ENCODE data around the gene PDE9A.

Gene PDE9A

GRCh38 chr21:42671778-42672593 lies 18.6 kb downstream of the PDE9A start:
- no peak for DNase-seq (ENCODE audit: low spot score)
- Mint-ChIP-seq H3K27ac (no peak overlapping the region), H3K27me3 (ENCODE audit: low read depth) (no peaks in the 10 kb centered on the region), H3K4me3 (no peak overlapping the region), H3K9me3 (no peaks in the 10 kb centered on the region), H3K4me1 (ENCODE audit: low read depth) (no peaks in the 10 kb centered on the region), H3K36me3 (ENCODE audit: low read depth) (no peaks in the 10 kb centered on the region)

DNA sequence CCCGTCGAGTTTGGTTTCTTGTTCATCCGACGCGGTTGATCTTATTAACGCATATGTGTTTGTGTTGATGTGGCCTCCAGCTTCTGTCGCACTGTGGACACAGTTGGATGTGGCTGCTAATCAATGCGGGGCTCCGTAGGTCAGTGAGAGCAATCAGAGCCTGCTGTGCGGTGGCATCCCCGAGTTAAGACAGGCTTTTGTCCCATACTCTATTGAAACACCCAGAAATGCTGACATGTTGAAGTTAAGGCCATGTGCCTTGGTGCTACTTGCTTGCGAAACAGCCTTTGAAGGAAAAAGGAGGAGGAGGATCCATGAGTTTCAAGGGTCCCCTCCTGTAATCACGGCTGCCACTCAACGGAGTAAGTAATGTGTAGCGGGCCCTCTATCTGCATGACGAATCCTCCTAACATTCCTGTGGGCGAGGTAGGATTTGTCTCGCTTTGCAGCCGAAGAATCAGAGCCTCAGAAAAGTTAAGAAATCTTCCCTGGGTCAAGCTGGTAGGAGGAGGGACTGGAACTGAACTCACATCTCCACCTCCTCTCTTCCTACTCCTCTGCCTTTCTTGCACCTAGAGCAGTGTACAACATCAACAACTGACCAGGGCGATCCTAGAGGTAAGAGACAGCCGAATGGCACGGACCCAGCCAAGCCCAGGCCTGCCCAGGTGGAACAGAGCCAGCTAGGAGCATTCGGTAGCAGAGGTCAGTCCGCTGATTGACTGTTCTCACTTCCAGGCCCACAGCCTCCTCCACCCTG lies 19.5 kb downstream of the PDE9A start:
- no peaks in the 10 kb centered on the region for H3K9me3 Mint-ChIP-seq
- H3K4me3 Mint-ChIP-seq, result no peak overlapping the region
- peaks cover 4% of the 10 kb centered on the region for H3K4me1 Mint-ChIP-seq (ENCODE audit: low read depth)
- no peak for DNase-seq (ENCODE audit: low spot score)
- H3K27me3 Mint-ChIP-seq (ENCODE audit: low read depth), result no peaks in the 10 kb centered on the region
- H3K36me3 Mint-ChIP-seq (ENCODE audit: low read depth), result no peaks in the 10 kb centered on the region
- no peak overlapping the region for H3K27ac Mint-ChIP-seq

DNA sequence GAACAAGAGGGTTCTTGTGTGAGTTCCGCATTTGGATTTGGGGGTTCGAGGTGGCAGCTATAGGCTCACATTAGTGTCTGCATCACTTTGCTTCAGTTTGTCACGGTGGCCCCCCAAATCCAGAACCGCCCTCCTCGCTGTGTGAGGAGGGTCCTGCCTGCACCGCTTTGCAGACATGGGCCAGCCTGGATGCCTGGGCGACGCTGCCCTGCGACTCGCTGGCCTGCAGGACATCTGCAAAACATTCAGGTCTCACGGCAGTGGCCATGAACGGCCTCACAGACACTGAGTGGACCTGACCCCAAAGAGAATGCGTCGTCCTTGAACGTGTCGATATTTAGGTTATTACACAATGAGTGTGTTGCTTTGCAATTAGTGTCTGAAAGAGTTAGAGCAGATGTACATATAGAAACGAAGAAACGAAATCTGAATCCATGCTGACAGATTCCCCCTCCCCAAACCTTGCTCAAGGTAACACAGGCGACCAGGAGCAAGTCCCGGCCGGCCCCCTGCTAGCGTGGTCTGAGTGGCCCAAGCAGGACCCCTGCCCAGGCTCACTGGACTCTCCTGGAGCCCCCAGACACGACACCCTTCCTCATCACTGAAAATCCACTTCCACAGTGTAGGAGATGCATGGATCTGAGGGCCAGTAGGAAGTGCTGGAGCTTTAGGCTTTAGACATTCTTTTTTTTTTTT lies 20.4 kb downstream of the PDE9A start:
- Mint-ChIP-seq H3K4me1 (ENCODE audit: low read depth) (peaks cover 11% of the 10 kb centered on the region), H3K4me3 (no peak overlapping the region), H3K27me3 (ENCODE audit: low read depth) (no peaks in the 10 kb centered on the region), H3K27ac (no peak overlapping the region), H3K9me3 (no peaks in the 10 kb centered on the region), H3K36me3 (ENCODE audit: low read depth) (no peaks in the 10 kb centered on the region)
- no peak for DNase-seq (ENCODE audit: low spot score)

DNA sequence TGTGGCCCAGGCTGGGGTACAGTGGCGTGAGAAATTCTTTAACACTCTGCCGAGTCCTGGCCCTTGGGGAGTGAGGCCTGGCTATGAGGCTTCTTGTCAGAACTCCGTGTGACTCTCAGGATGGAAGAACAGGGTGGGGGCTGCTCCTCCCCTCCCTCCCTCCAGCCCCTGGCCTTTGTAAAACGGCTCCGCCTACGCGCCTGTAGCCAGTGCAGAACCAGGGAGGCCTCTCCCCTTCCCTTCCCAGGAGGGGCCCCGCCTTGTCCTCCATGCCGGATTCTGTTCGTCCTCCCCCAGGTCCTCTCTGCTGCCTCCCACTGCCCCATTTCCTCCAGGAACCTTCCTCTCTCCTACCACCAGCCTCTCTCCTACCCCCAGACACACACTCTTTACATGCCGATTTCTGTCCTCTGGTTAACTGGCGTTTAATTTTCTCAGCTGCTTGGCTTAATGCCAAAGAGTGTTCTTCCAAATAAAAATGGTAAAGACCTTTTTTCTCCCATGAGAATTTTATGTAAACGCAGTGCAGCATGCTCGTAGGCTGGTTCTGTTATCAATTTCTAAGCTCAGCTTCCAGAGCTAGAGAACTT lies 21.0 kb downstream of the PDE9A start:
- peaks cover 11% of the 10 kb centered on the region for H3K4me1 Mint-ChIP-seq (ENCODE audit: low read depth)
- no peaks in the 10 kb centered on the region for H3K36me3 Mint-ChIP-seq (ENCODE audit: low read depth)
- no peak overlapping the region for H3K27ac Mint-ChIP-seq
- no peak overlapping the region for H3K4me3 Mint-ChIP-seq
- no peak for DNase-seq (ENCODE audit: low spot score)
- H3K27me3 Mint-ChIP-seq (ENCODE audit: low read depth), result no peaks in the 10 kb centered on the region
- no peaks in the 10 kb centered on the region for H3K9me3 Mint-ChIP-seq

DNA sequence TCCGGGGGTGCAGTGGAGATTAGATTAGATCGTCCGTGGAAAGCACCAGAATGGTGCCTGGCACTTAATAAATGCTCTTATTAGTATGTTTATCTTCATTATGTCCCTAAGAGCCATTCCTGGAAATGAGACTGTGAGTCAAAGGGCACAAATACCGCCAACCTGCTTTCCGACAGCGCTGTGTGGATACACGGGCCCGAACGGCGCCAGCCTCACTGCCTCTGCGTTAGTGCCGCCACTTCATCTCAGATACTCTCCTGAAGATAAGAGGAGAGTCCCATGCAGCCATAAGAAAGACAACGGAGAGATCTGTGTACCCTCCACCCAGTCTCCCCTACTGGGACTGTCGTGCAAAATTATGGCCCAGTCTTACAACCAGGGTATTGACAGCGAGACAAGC lies 22.0 kb downstream of the PDE9A start:
- Mint-ChIP-seq H3K27me3 (ENCODE audit: low read depth) (no peaks in the 10 kb centered on the region), H3K9me3 (no peaks in the 10 kb centered on the region), H3K36me3 (ENCODE audit: low read depth) (no peaks in the 10 kb centered on the region), H3K4me3 (no peak overlapping the region), H3K4me1 (ENCODE audit: low read depth) (peaks cover 11% of the 10 kb centered on the region), H3K27ac (no peak overlapping the region)
- no peak for DNase-seq (ENCODE audit: low spot score)

- Mint-ChIP-seq H3K4me1 (ENCODE audit: low read depth) (peaks cover 22% of the 10 kb centered on the region), H3K27ac (no peak overlapping the region), H3K27me3 (ENCODE audit: low read depth) (no peaks in the 10 kb centered on the region), H3K4me3 (no peak overlapping the region), H3K9me3 (no peaks in the 10 kb centered on the region), H3K36me3 (ENCODE audit: low read depth) (no peaks in the 10 kb centered on the region)
- no peak for DNase-seq (ENCODE audit: low spot score)
Measured at GRCh38 chr21:42676808-42677207, 23.4 kb downstream of the PDE9A start.

- no peaks in the 10 kb centered on the region for H3K27me3 Mint-ChIP-seq (ENCODE audit: low read depth)
- H3K4me3 Mint-ChIP-seq, result no peak overlapping the region
- no peak overlapping the region for H3K27ac Mint-ChIP-seq
- DNase-seq (ENCODE audit: low spot score), result no peak
- H3K36me3 Mint-ChIP-seq (ENCODE audit: low read depth), result no peaks in the 10 kb centered on the region
- peaks cover 30% of the 10 kb centered on the region for H3K4me1 Mint-ChIP-seq (ENCODE audit: low read depth)
- no peaks in the 10 kb centered on the region for H3K9me3 Mint-ChIP-seq
Measured at GRCh38 chr21:42677339-42678321, 24.2 kb downstream of the PDE9A start.

DNA sequence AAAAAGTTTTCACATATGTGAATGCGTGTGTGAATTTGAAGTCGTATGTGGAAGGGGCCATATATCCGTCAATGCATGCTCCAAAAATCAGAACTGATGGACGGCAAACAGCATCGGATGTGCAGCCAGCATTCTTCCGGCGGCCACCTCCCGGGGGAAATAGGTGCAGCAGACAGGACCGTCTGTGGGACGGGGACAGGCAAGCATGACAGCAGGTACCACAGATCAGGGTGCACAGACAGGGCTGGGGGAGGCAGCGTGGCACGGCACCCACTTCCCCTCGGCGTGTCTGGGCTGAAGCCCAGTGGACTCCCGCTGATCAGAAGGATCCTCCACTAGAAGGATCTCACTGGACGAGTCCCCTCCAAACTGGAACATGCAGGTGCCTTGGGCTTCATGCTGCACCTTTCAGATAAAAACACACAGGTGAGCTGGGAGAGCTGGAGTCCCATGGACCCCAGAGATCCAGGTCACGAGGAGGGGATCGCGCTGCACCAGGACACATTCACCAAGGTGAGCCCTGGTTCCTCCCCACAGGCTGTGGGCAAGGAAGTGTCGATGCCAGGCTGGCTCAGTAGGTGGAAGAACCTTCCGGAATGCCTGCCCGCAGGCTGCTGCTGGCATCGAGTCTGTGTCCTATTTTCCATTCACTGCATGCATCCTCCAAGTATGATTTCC lies 25.3 kb downstream of the PDE9A start:
- Mint-ChIP-seq H3K27ac (no peak overlapping the region), H3K36me3 (ENCODE audit: low read depth) (no peaks in the 10 kb centered on the region), H3K27me3 (ENCODE audit: low read depth) (no peaks in the 10 kb centered on the region), H3K9me3 (no peaks in the 10 kb centered on the region), H3K4me1 (ENCODE audit: low read depth) (peaks cover 42% of the 10 kb centered on the region), H3K4me3 (no peak overlapping the region)
- DNase-seq (ENCODE audit: low spot score), result no peak

- Mint-ChIP-seq H3K36me3 (ENCODE audit: low read depth) (no peaks in the 10 kb centered on the region), H3K4me3 (no peak overlapping the region), H3K27ac (no peak overlapping the region), H3K4me1 (ENCODE audit: low read depth) (peaks cover 49% of the 10 kb centered on the region), H3K9me3 (no peaks in the 10 kb centered on the region), H3K27me3 (ENCODE audit: low read depth) (no peaks in the 10 kb centered on the region)
- DNase-seq (ENCODE audit: low spot score), result no peak
Measured at GRCh38 chr21:42679319-42680057, 26.1 kb downstream of the PDE9A start.

GRCh38 chr21:42680058-42680330 lies 26.6 kb downstream of the PDE9A start:
- peaks cover 54% of the 10 kb centered on the region for H3K4me1 Mint-ChIP-seq (ENCODE audit: low read depth)
- H3K9me3 Mint-ChIP-seq, result no peaks in the 10 kb centered on the region
- H3K27me3 Mint-ChIP-seq (ENCODE audit: low read depth), result no peaks in the 10 kb centered on the region
- no peaks in the 10 kb centered on the region for H3K36me3 Mint-ChIP-seq (ENCODE audit: low read depth)
- no peak overlapping the region for H3K4me3 Mint-ChIP-seq
- H3K27ac Mint-ChIP-seq, result no peak overlapping the region
- no peak for DNase-seq (ENCODE audit: low spot score)

DNA sequence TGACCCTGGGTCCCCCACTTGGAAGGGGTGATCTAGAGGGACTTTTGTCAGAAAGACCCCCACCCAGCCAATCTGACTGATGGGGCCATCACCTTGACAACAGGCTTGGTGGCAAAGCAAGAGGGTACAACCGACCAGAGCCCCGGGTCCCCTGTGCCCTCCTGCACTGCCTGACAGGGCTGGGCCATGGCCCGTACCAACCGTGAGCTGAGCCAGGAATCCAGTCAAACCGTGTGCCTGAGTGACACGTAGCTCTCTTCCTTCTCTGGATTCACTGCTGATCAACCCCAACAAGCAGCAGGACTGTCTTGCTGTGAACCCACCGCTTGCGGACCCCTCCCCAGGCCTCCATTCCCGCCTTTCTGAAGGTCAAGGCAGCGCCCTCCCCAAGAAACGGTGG lies 27.0 kb downstream of the PDE9A start:
- Mint-ChIP-seq H3K27ac (no peak overlapping the region), H3K4me3 (no peak overlapping the region), H3K4me1 (ENCODE audit: low read depth) (peaks cover 54% of the 10 kb centered on the region), H3K27me3 (ENCODE audit: low read depth) (no peaks in the 10 kb centered on the region), H3K36me3 (ENCODE audit: low read depth) (no peaks in the 10 kb centered on the region), H3K9me3 (no peaks in the 10 kb centered on the region)
- DNase-seq (ENCODE audit: low spot score), result no peak

Measured in T-helper 2 cell treated with Interferon-gamma antibody and Interleukin-4, amounts not matched to agents 5 μg/mL and 100 μg/mL, for 36 hours (primary cell).